Hepatocyte (in vitro differentiated cells): Measurements from ENCODE around the gene EXOC6B.
A peak's percentile ranks its signal among the peaks of the same experiment; 100 is the strongest.

Experiments used
- CTCF ChIP-seq: fragments of 200-600 bp; sonication (generic); IDR thresholded peaks from 2 replicates; pipeline ENCODE4 v1.5.1; 2016; ENCODE audit warnings: antibody characterized with exemption, mild to moderate bottlenecking; ENCODE audit not compliant: poor library complexity
- EZH2 ChIP-seq: fragments of 200-600 bp; sonication (generic); IDR thresholded peaks from 2 replicates; pipeline ENCODE4 v1.6.1; 2016; ENCODE audit warnings: antibody characterized with exemption, mild to moderate bottlenecking, borderline replicate concordance

GRCh38 chr2:72147303-72147971, 678.4 kb downstream of the EXOC6B start, which contains the start of gene CYP26B1:
- no peak for TF ChIP-seq CTCF
- TF ChIP-seq EZH2, result peak; percentile 90
